22Rv1 (cell line): Measurements from ENCODE around the gene NUP188.

Source experiments
- H3K27ac ChIP-seq: fragments of 450-650 bp; 2 replicates; pipeline ENCODE4 v1.5.1; 2017
- CTCF ChIP-seq: fragments of 450-650 bp; IDR thresholded peaks from 2 replicates; pipeline ENCODE4 v1.5.1; 2017; ENCODE audit warnings: mild to moderate bottlenecking
- ZFX ChIP-seq: fragments of 450-650 bp; IDR thresholded peaks from 2 replicates; pipeline ENCODE4 v1.6.1; 2017; ENCODE audit warnings: antibody characterized with exemption, borderline replicate concordance

The NUP188 gene

GRCh38 chr9:129012343-129012742 is 64.8 kb downstream of the NUP188 start:
- TF ChIP-seq ZFX (no peak), CTCF (no peak)
- H3K27ac ChIP-seq, result no peak overlapping the region

GRCh38 chr9:129012893-129013448 is 65.5 kb downstream of the NUP188 start:
- TF ChIP-seq CTCF, result no peak
- TF ChIP-seq ZFX, result no peak
- H3K27ac ChIP-seq, result no peak overlapping the region

- no peak for TF ChIP-seq CTCF
- TF ChIP-seq ZFX, result no peak
- H3K27ac ChIP-seq, result no peak overlapping the region
Observed at GRCh38 chr9:129013674-129014073, 66.2 kb downstream of the NUP188 start.

GRCh38 chr9:129014124-129014523 is 66.6 kb downstream of the NUP188 start:
- TF ChIP-seq ZFX, result no peak
- no peak for TF ChIP-seq CTCF
- no peak overlapping the region for H3K27ac ChIP-seq

- H3K27ac ChIP-seq, result no peak overlapping the region
- TF ChIP-seq CTCF, result no peak
- TF ChIP-seq ZFX, result no peak
Observed at GRCh38 chr9:129014608-129015007, 67.1 kb downstream of the NUP188 start.

- H3K27ac ChIP-seq, result no peak overlapping the region
Observed at GRCh38 chr9:129021091-129021490, 73.6 kb downstream of the NUP188 start.

More at GRCh38 chr9:129021091-129021490, 73.6 kb downstream of the NUP188 start:
- no peak for TF ChIP-seq CTCF
- no peak for TF ChIP-seq ZFX
